HEK293 (cell line): Measurements from ENCODE around the gene LY9.

Experiments used
- HOXA7 ChIP-seq: sonication (generic); formaldehyde crosslinking; IDR thresholded peaks from 2 replicates; pipeline ENCODE4 v1.8.1; 2022; ENCODE audit warnings: missing genetic modification reagents, borderline replicate concordance
- OSR2 ChIP-seq: fragments of 450-650 bp; formaldehyde crosslinking; IDR thresholded peaks from 2 replicates; pipeline ENCODE4 v1.5.1; 2016; ENCODE audit warnings: missing biosample characterization, missing genetic modification characterization
- ZNF404 ChIP-seq: fragments of 450-650 bp; formaldehyde crosslinking; IDR thresholded peaks from 2 replicates; pipeline ENCODE4 v1.5.1; 2017; ENCODE audit warnings: missing biosample characterization, missing genetic modification characterization
- ZNF626 ChIP-seq: fragments of 450-650 bp; sonication (Bioruptor Pico); formaldehyde crosslinking; IDR thresholded peaks from 2 replicates; pipeline ENCODE4 v1.5.1; 2018; ENCODE audit warnings: missing biosample characterization, missing genetic modification characterization, inconsistent platforms
- TF ChIP-seq, protein P1 (sequence below): fragments of 450-650 bp; formaldehyde crosslinking; IDR thresholded peaks from 2 replicates; pipeline ENCODE4 v1.5.1; 2016; ENCODE audit warnings: missing biosample characterization, missing genetic modification characterization
- TF ChIP-seq, protein P2 (sequence below): fragments of 450-650 bp; formaldehyde crosslinking; IDR thresholded peaks from 2 replicates; pipeline ENCODE4 v1.5.1; 2016; ENCODE audit warnings: missing biosample characterization, missing genetic modification characterization

DNA sequence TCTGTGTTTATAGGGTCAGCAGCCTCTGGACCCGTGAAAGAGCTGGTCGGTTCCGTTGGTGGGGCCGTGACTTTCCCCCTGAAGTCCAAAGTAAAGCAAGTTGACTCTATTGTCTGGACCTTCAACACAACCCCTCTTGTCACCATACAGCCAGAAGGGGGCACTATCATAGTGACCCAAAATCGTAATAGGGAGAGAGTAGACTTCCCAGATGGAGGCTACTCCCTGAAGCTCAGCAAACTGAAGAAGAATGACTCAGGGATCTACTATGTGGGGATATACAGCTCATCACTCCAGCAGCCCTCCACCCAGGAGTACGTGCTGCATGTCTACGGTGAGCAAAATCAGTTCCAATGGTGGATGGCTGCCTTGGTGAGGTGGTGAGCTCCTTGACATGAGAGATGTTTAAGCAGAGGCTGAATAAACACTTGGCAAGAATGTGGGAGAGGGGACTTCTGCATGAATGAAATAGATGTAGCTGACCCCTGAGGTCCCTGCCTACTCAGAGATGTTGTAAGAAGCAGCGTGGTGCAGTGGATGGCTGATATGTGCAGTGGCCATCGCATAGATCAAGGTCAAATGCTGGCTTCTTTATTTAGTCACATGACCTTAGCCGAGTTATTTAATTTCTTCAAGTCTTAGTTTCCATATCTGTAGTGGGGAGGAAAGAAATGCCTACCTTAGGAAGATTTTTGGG is 47.6 kb upstream of the LY9 start:
- TF ChIP-seq, protein P1, sequence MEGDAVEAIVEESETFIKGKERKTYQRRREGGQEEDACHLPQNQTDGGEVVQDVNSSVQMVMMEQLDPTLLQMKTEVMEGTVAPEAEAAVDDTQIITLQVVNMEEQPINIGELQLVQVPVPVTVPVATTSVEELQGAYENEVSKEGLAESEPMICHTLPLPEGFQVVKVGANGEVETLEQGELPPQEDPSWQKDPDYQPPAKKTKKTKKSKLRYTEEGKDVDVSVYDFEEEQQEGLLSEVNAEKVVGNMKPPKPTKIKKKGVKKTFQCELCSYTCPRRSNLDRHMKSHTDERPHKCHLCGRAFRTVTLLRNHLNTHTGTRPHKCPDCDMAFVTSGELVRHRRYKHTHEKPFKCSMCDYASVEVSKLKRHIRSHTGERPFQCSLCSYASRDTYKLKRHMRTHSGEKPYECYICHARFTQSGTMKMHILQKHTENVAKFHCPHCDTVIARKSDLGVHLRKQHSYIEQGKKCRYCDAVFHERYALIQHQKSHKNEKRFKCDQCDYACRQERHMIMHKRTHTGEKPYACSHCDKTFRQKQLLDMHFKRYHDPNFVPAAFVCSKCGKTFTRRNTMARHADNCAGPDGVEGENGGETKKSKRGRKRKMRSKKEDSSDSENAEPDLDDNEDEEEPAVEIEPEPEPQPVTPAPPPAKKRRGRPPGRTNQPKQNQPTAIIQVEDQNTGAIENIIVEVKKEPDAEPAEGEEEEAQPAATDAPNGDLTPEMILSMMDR (tag by site-specific recombination), result no peak
- TF ChIP-seq, protein P2, sequence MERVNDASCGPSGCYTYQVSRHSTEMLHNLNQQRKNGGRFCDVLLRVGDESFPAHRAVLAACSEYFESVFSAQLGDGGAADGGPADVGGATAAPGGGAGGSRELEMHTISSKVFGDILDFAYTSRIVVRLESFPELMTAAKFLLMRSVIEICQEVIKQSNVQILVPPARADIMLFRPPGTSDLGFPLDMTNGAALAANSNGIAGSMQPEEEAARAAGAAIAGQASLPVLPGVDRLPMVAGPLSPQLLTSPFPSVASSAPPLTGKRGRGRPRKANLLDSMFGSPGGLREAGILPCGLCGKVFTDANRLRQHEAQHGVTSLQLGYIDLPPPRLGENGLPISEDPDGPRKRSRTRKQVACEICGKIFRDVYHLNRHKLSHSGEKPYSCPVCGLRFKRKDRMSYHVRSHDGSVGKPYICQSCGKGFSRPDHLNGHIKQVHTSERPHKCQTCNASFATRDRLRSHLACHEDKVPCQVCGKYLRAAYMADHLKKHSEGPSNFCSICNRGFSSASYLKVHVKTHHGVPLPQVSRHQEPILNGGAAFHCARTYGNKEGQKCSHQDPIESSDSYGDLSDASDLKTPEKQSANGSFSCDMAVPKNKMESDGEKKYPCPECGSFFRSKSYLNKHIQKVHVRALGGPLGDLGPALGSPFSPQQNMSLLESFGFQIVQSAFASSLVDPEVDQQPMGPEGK, result no peak
- no peak for TF ChIP-seq ZNF626
- no peak for TF ChIP-seq OSR2
- no peak for TF ChIP-seq HOXA7 (CRISPR knock-in tag)
- TF ChIP-seq ZNF404, result no peak
